Keratinocyte (primary cell): Measurements from ENCODE around the gene FCHO2. TPM values are rescaled to one million over a fixed set of nuclear protein-coding genes. Genes with fewer than 3 reads are reported as not detected.

Experiments used
- DNase-seq: peaks from one replicate; pipeline ENCODE4 v3.0.0-alpha.2; 2011; ENCODE audit warnings: low read depth, missing footprints, low spot score
- FAIRE-seq: peaks from 2 replicates; lab custom pipeline; 2011; peaks lifted over from hg19 to GRCh38; lab: Jason Lieb, UNC
- H2AFZ ChIP-seq: 2 replicates; pipeline ENCODE4 v1.6.0; 2012; ENCODE audit warnings: low read length, control low read depth, inconsistent platforms; ENCODE audit not compliant: control insufficient read depth
- H3K27ac ChIP-seq: 2 replicates; pipeline ENCODE4 v1.5.1; 2011; ENCODE audit warnings: low read length; ENCODE audit not compliant: control insufficient read depth, insufficient read depth
- H3K27me3 ChIP-seq: 3 replicates; pipeline ENCODE4 v1.6.0; 2011; ENCODE audit warnings: low read length; ENCODE audit not compliant: control insufficient read depth, insufficient read depth; ENCODE audit errors: extremely low read depth
- H3K36me3 ChIP-seq, 2 experiments: 2 replicates in 1 of 2; 3 replicates in 1 of 2; pipeline ENCODE4 v1.5.1; 2011; ENCODE audit warnings: low read length in 2 of 2, mild to moderate bottlenecking in 1 of 2; ENCODE audit not compliant: control insufficient read depth in 2 of 2, insufficient read depth in 2 of 2; ENCODE audit errors: extremely low read depth in 1 of 2
- H3K4me1 ChIP-seq: 3 replicates; pipeline ENCODE4 v1.5.1; 2011; ENCODE audit warnings: low read length; ENCODE audit not compliant: control insufficient read depth, insufficient read depth; ENCODE audit errors: extremely low read depth
- H3K4me2 ChIP-seq: 3 replicates; pipeline ENCODE4 v1.6.0; 2011; ENCODE audit warnings: low read depth, low read length; ENCODE audit not compliant: control insufficient read depth, insufficient read depth; ENCODE audit errors: extremely low read depth
- H3K4me3 ChIP-seq, 3 experiments: fragments of 200-600 bp in 1 of 3; sonication (generic) in 1 of 3; 2 replicates in 2 of 3; 3 replicates in 1 of 3; pipeline ENCODE4 v1.5.1; 2011 to 2016; ENCODE audit warnings: low read length in 3 of 3, mild to moderate bottlenecking in 3 of 3, control low read depth in 2 of 3, inconsistent platforms in 1 of 3, low read depth in 1 of 3, mixed read lengths in 1 of 3, mixed run types in 1 of 3, moderate library complexity in 1 of 3; ENCODE audit not compliant: control insufficient read depth in 2 of 3, insufficient read depth in 2 of 3; ENCODE audit errors: extremely low read depth in 1 of 3
- H3K79me2 ChIP-seq: 2 replicates; pipeline ENCODE4 v1.6.0; 2012; ENCODE audit warnings: low read length; ENCODE audit not compliant: control insufficient read depth, insufficient read depth
- H3K9ac ChIP-seq: 3 replicates; pipeline ENCODE4 v1.6.0; 2011; ENCODE audit warnings: low read length; ENCODE audit not compliant: control insufficient read depth, insufficient read depth; ENCODE audit errors: extremely low read depth
- H3K9me1 ChIP-seq: 3 replicates; pipeline ENCODE4 v1.6.0; 2011; ENCODE audit warnings: low read length; ENCODE audit not compliant: control insufficient read depth, insufficient read depth; ENCODE audit errors: extremely low read depth
- H3K9me3 ChIP-seq: 2 replicates; pipeline ENCODE4 v1.5.1; 2012; ENCODE audit warnings: low read depth, low read length; ENCODE audit not compliant: control insufficient read depth
- H4K20me1 ChIP-seq: 3 replicates; pipeline ENCODE4 v1.6.0; 2011; ENCODE audit warnings: low read length; ENCODE audit not compliant: control insufficient read depth, insufficient read depth; ENCODE audit errors: extremely low read depth
- CTCF ChIP-seq, 3 experiments: IDR thresholded peaks in 1 of 3; conservative IDR thresholded peaks in 1 of 3; optimal IDR thresholded peaks in 1 of 3; 2 replicates in 2 of 3; 3 replicates in 1 of 3; pipeline versions ENCODE3 to v1.5.1; 2011; ENCODE audit warnings: low read length in 3 of 3, mild to moderate bottlenecking in 3 of 3, moderate library complexity in 2 of 3, control low read depth in 1 of 3, inconsistent platforms in 1 of 3; ENCODE audit not compliant: insufficient read depth in 2 of 3; ENCODE audit errors: extremely low read depth in 1 of 3
- EZH2 ChIP-seq: IDR thresholded peaks from one replicate; pipeline ENCODE4 v1.6.1; 2012; ENCODE audit warnings: inconsistent platforms, mild to moderate bottlenecking, low read length, moderate library complexity
- dilution Hi-C: fragments of 300-500 bp; cut with MboI; formaldehyde crosslinking; loops from one replicate; pipeline ENCODE4 v1.7.0; 2020; ENCODE audit warnings: low sequenced_read_pairs; ENCODE audit not compliant: extremely low pct_ligation_motif_present
- polyA plus RNA-seq, 5 experiments: library from polyadenylated mRNA; depleted of rRNA in 3 of 5; stranded (reverse) in 3 of 5; stranded (forward) in 1 of 5; unstranded in 1 of 5; fragments of >200 nt; gene quantifications; 1 replicate in 1 of 5; 2 replicates in 3 of 5; 3 replicates in 1 of 5; pipeline versions ENCODE4 v1.2.1 to v1.2.3, GENCODE V29; 2011 to 2012; ENCODE audit warnings: missing spikeins in 2 of 5, low read depth in 1 of 5, low replicate concordance in 1 of 5

FCHO2 gene
- polyA plus RNA-seq, 1 donor (not counting 4 experiments of a cell fraction or from before 2014, with no cell fraction given) = 10.6 TPM

- dilution Hi-C loops = no loop called here
- peak overlapping the region; percentile 3 for H3K4me2 ChIP-seq
- DNase-seq = peak; percentile 32
- no peaks in the 10 kb centered on the region for H3K36me3 ChIP-seq
- peak; percentile 73 for FAIRE-seq
- no peaks in the 10 kb centered on the region for H4K20me1 ChIP-seq
- H3K4me3 ChIP-seq = no peak overlapping the region
- H3K27me3 ChIP-seq = no peaks in the 10 kb centered on the region
- peaks cover 17% of the 10 kb centered on the region for H3K4me1 ChIP-seq
- H3K9me3 ChIP-seq = no peaks in the 10 kb centered on the region
- no peak overlapping the region for H3K9ac ChIP-seq
- TF ChIP-seq CTCF (optimal IDR thresholded peaks at IDR 0.05 in 1 of 3, IDR thresholded peaks at IDR 0.05 in 1 of 3, conservative IDR thresholded peaks at IDR 0.05 in 1 of 3; ENCODE audit: extremely low read depth in 1 of 3, insufficient read depth in 2 of 3, low read length in 3 of 3) (no peak), EZH2 (no peak)
- H3K9me1 ChIP-seq = no peaks in the 10 kb centered on the region
- H3K27ac ChIP-seq = no peak overlapping the region
- no peak overlapping the region for H2AFZ ChIP-seq
- H3K79me2 ChIP-seq = no peaks in the 10 kb centered on the region
These were observed 159.7 kb downstream of the FCHO2 start for GRCh38 chr5:73115399-73116051.

DNA sequence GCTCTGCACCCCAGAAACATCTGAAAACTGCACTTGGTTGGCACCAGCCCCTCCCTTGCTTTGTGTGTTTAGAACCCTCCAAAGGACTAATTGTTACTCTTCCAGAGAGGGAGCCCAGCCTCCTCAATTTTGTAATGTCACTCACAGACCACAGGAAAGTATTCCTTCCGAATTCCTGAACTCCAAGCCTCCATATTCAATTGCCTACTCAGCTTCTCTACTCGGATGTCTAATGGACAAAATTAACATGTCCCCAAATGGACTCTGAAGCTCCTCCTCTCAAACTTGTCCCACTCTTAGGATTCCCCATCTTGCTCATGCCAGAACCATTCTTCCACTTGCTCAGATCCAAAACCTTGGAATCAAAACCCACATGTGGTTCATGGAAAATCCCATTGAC lies 160.7 kb downstream of the FCHO2 start:
- Histone ChIP-seq H3K4me1 (peaks cover 17% of the 10 kb centered on the region), H3K79me2 (peaks cover under 1% of the 10 kb centered on the region), H3K27ac (no peak overlapping the region), H3K9ac (no peak overlapping the region), H4K20me1 (no peaks in the 10 kb centered on the region), H3K36me3 (no peaks in the 10 kb centered on the region), H3K4me3 (no peak overlapping the region), H3K9me1 (no peaks in the 10 kb centered on the region), H3K4me2 (no peak overlapping the region), H2AFZ (no peak overlapping the region), H3K9me3 (no peaks in the 10 kb centered on the region), H3K27me3 (no peaks in the 10 kb centered on the region)
- dilution Hi-C loops = no loop called here
- FAIRE-seq (peak; percentile 65), DNase-seq (no peak)
- TF ChIP-seq EZH2 (no peak), CTCF (optimal IDR thresholded peaks at IDR 0.05 in 1 of 3, IDR thresholded peaks at IDR 0.05 in 1 of 3, conservative IDR thresholded peaks at IDR 0.05 in 1 of 3; ENCODE audit: extremely low read depth in 1 of 3, insufficient read depth in 2 of 3, low read length in 3 of 3) (no peak)
